ENCODE results near the gene RTN1. TPM values are rescaled to one million over a fixed set of nuclear protein-coding genes. Genes with fewer than 3 reads are reported as not detected.

Gene RTN1
- total RNA-seq, 2 experiments from 2014 or later, result not detected

DNA sequence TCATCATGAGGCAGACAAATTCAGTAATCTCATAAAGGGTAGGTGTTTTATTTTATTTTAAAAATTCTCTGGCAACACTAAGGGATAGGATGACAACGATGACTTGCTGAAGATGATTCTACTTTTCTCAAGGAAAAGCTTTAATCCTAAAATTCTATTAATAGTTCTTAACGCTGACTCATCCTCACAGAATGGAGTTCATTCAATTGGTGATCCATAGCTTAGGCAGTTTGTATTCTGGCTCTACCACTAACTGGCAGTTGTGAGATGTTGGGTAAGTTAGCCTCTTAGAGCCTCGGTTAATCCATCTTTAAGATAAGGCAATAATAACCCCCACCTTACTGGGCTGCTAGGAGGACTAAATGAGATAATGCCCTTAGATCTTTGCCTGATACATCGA is 116.3 kb downstream of the RTN1 start:
- TF ChIP-seq, protein P1, sequence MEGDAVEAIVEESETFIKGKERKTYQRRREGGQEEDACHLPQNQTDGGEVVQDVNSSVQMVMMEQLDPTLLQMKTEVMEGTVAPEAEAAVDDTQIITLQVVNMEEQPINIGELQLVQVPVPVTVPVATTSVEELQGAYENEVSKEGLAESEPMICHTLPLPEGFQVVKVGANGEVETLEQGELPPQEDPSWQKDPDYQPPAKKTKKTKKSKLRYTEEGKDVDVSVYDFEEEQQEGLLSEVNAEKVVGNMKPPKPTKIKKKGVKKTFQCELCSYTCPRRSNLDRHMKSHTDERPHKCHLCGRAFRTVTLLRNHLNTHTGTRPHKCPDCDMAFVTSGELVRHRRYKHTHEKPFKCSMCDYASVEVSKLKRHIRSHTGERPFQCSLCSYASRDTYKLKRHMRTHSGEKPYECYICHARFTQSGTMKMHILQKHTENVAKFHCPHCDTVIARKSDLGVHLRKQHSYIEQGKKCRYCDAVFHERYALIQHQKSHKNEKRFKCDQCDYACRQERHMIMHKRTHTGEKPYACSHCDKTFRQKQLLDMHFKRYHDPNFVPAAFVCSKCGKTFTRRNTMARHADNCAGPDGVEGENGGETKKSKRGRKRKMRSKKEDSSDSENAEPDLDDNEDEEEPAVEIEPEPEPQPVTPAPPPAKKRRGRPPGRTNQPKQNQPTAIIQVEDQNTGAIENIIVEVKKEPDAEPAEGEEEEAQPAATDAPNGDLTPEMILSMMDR (conservative IDR thresholded peaks at IDR 0.05; ENCODE audit: low read length), result no peak
- TF ChIP-seq EZH2phosphoT487 (IDR thresholded peaks at IDR 0.05; ENCODE audit: borderline replicate concordance, low read depth, low read length), result no peak

DNA sequence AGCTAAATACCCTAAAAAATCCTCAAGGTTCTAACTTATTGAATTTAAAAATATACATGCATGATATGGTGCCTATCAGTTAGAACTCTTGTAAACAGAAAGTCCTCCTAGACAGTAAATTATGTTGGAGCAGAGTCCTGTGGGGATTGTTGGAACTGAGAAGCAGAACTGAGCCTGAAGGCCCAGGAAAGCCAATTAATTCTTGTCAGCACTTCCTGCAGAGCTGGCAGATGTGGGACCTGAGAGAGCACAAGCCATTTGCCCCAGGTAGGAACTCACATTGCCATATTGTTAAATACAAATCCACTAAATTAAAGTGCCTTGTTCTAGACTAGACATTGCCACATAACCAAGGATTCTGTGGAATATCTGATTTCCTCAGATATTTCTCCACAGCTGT is 117.1 kb downstream of the RTN1 start:
- BruUV-seq (replicated peaks), result no TSS peak
- TF ChIP-seq, protein P1 (conservative IDR thresholded peaks at IDR 0.05; ENCODE audit: low read length), result no peak
- TF ChIP-seq EZH2phosphoT487 (IDR thresholded peaks at IDR 0.05; ENCODE audit: borderline replicate concordance, low read depth, low read length), result no peak
- Histone ChIP-seq H4K20me1 (ENCODE audit: insufficient read depth, low read length) (no peaks in the 10 kb centered on the region), H3K27ac (ENCODE audit: low read depth, low read length, poor library complexity, severe bottlenecking) (no peak overlapping the region), H3K4me2 (ENCODE audit: low read length) (no peak overlapping the region), H3K79me2 (ENCODE audit: insufficient read depth, low read depth, low read length) (no peaks in the 10 kb centered on the region), H2AFZ (ENCODE audit: low read length) (no peak overlapping the region), H3K9me2 (ENCODE audit: insufficient read depth, low read length) (no peaks in the 10 kb centered on the region), H3K4me1 (ENCODE audit: insufficient read depth, low read length, poor library complexity, severe bottlenecking) (no peaks in the 10 kb centered on the region), H3K9me3 (ENCODE audit: low read length) (no peaks in the 10 kb centered on the region), H3K4me3 (ENCODE audit: low read depth, low read length, poor library complexity, severe bottlenecking) (no peak overlapping the region), H3K36me3 (ENCODE audit: insufficient read depth, low read length) (no peaks in the 10 kb centered on the region)
- CTCF ChIA-PET (ENCODE audit: unreplicated experiment), result no interaction called here
- POLR2A ChIA-PET, result interaction anchor here (0.6 to 1.0 kb wide), 3 partner anchors 9 to 33 kb away, joined by 3 read pairs; no protein-coding TSS in a partner anchor
- DNase-seq (ENCODE audit: low spot score), result no peak
- intact Hi-C loops (cut with micrococcal nuclease; ENCODE audit: unreplicated experiment), result no loop called here

More for the DNA sequence above, 116.3 kb downstream of the RTN1 start:
- CTCF ChIA-PET (ENCODE audit: unreplicated experiment), result no interaction called here
- Histone ChIP-seq H3K4me3 (ENCODE audit: low read depth, low read length, poor library complexity, severe bottlenecking) (no peak overlapping the region), H2AFZ (ENCODE audit: low read length) (no peak overlapping the region), H3K36me3 (ENCODE audit: insufficient read depth, low read length) (no peaks in the 10 kb centered on the region), H4K20me1 (ENCODE audit: insufficient read depth, low read length) (no peaks in the 10 kb centered on the region), H3K4me2 (ENCODE audit: low read length) (no peak overlapping the region), H3K79me2 (ENCODE audit: insufficient read depth, low read depth, low read length) (no peaks in the 10 kb centered on the region), H3K27ac (ENCODE audit: low read depth, low read length, poor library complexity, severe bottlenecking) (no peak overlapping the region), H3K9me3 (ENCODE audit: low read length) (no peaks in the 10 kb centered on the region), H3K4me1 (ENCODE audit: insufficient read depth, low read length, poor library complexity, severe bottlenecking) (no peaks in the 10 kb centered on the region), H3K9me2 (ENCODE audit: insufficient read depth, low read length) (no peaks in the 10 kb centered on the region)
- intact Hi-C loops (cut with micrococcal nuclease; ENCODE audit: unreplicated experiment), result no loop called here
- DNase-seq (ENCODE audit: low spot score), result no peak
- POLR2A ChIA-PET, result interaction anchor here (0.6 kb wide), 1 partner anchor 32 kb away, joined by 3 read pairs; no protein-coding TSS in a partner anchor
- no TSS peak for BruUV-seq (replicated peaks)

DNA sequence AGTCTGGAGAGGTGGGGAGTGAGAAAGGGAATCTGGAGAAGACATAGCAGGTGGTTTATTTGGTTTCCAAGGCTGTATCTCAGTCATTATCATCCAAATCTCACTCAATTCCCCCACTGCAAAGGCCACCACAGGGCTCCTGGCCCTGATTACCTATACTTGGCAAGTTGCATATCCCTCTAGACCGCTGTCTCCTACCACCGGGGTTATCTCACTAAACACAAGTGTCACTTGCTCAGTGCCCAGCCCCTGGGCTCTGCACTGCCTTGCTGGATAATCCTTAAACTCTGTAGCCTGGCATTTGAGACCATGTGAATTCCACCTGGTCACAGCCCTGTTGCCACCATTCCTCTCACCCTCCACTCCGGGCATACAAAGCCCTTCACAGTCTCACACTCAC is 119.0 kb downstream of the RTN1 start:
- no peak overlapping the region for H2AFZ ChIP-seq (ENCODE audit: low read length)
- CTCF ChIA-PET (ENCODE audit: unreplicated experiment), result no interaction called here
- H3K27ac ChIP-seq (ENCODE audit: low read depth, low read length, poor library complexity, severe bottlenecking), result no peak overlapping the region
- no peaks in the 10 kb centered on the region for H3K36me3 ChIP-seq (ENCODE audit: insufficient read depth, low read length)
- no peak overlapping the region for H3K4me3 ChIP-seq (ENCODE audit: low read depth, low read length, poor library complexity, severe bottlenecking)
- TF ChIP-seq EZH2phosphoT487 (IDR thresholded peaks at IDR 0.05; ENCODE audit: borderline replicate concordance, low read depth, low read length), result no peak
- TF ChIP-seq, protein P1 (conservative IDR thresholded peaks at IDR 0.05; ENCODE audit: low read length), result no peak
- H3K4me2 ChIP-seq (ENCODE audit: low read length), result no peak overlapping the region
- intact Hi-C loops (cut with micrococcal nuclease; ENCODE audit: unreplicated experiment), result no loop called here
- DNase-seq (ENCODE audit: low spot score), result no peak
- BruUV-seq (replicated peaks), result no TSS peak
- POLR2A ChIA-PET, result interaction anchor here (0.6 to 0.9 kb wide), 4 partner anchors 47 to 1107 kb away, joined by 3 to 6 read pairs (median 4); no protein-coding TSS in a partner anchor
- H3K9me2 ChIP-seq (ENCODE audit: insufficient read depth, low read length), result no peaks in the 10 kb centered on the region
- H3K9me3 ChIP-seq (ENCODE audit: low read length), result no peaks in the 10 kb centered on the region
- no peaks in the 10 kb centered on the region for H3K4me1 ChIP-seq (ENCODE audit: insufficient read depth, low read length, poor library complexity, severe bottlenecking)
- no peaks in the 10 kb centered on the region for H3K79me2 ChIP-seq (ENCODE audit: insufficient read depth, low read depth, low read length)
- H4K20me1 ChIP-seq (ENCODE audit: insufficient read depth, low read length), result no peaks in the 10 kb centered on the region
